Kidney epithelial cell (primary cell): ENCODE measurements around the gene DNAI1. TPM values are rescaled to one million over a fixed set of nuclear protein-coding genes. Genes with fewer than 3 reads are reported as not detected.

Source experiments
- DNase-seq: peaks from one replicate; pipeline ENCODE4 v3.0.0-alpha.2; 2010; ENCODE audit warnings: low read depth
- H3K27me3 ChIP-seq: 2 replicates; pipeline ENCODE4 v1.6.0; 2011; ENCODE audit warnings: low read length; ENCODE audit not compliant: control insufficient read depth, insufficient read depth
- H3K36me3 ChIP-seq: 2 replicates; pipeline ENCODE4 v1.5.1; 2011; ENCODE audit warnings: low read length; ENCODE audit not compliant: control insufficient read depth, insufficient read depth
- H3K4me3 ChIP-seq: 2 replicates; pipeline ENCODE4 v1.5.1; 2011; ENCODE audit warnings: low read depth, mild to moderate bottlenecking, control low read depth, low read length
- total RNA-seq: library from RNA; depleted of rRNA; stranded (reverse); fragments of >200 nt; gene quantifications from 2 replicates; pipeline ENCODE4 v1.2.3, GENCODE V29; 2015
- TF ChIP-seq, protein P1 (sequence below): IDR thresholded peaks from 2 replicates; pipeline ENCODE4 v1.5.1; 2011; ENCODE audit warnings: mild to moderate bottlenecking, moderate library complexity, low read length, control low read depth, inconsistent platforms; ENCODE audit not compliant: insufficient read depth, poor library complexity, severe bottlenecking

The DNAI1 gene
- total RNA-seq, 1 donor from 2014 or later: not detected

DNA sequence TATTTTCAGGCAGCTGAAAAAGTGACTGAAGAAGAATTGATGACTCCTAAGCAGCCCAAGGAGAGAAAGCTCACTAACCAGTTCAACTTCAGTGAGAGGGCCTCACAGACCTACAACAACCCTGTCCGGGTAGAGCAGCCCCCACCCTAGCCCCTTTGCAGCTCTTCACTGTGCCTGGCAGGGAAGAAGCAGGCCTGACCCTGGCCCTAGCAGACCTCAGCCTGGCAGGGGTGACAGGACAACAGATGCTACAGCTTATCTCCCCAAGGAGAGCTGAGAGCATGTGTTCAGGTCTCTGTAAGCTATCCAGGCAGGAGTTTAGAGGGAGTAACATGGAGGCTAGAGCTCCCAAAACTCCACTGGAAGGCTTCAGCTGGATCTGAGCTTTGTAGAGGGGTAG, 31.8 kb downstream of the DNAI1 start:
- H3K36me3 ChIP-seq: no peaks in the 10 kb centered on the region
- no peak overlapping the region for H3K4me3 ChIP-seq
- peaks cover 5% of the 10 kb centered on the region for H3K27me3 ChIP-seq
- TF ChIP-seq, protein P1, sequence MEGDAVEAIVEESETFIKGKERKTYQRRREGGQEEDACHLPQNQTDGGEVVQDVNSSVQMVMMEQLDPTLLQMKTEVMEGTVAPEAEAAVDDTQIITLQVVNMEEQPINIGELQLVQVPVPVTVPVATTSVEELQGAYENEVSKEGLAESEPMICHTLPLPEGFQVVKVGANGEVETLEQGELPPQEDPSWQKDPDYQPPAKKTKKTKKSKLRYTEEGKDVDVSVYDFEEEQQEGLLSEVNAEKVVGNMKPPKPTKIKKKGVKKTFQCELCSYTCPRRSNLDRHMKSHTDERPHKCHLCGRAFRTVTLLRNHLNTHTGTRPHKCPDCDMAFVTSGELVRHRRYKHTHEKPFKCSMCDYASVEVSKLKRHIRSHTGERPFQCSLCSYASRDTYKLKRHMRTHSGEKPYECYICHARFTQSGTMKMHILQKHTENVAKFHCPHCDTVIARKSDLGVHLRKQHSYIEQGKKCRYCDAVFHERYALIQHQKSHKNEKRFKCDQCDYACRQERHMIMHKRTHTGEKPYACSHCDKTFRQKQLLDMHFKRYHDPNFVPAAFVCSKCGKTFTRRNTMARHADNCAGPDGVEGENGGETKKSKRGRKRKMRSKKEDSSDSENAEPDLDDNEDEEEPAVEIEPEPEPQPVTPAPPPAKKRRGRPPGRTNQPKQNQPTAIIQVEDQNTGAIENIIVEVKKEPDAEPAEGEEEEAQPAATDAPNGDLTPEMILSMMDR: no peak
- DNase-seq: no peak

DNA sequence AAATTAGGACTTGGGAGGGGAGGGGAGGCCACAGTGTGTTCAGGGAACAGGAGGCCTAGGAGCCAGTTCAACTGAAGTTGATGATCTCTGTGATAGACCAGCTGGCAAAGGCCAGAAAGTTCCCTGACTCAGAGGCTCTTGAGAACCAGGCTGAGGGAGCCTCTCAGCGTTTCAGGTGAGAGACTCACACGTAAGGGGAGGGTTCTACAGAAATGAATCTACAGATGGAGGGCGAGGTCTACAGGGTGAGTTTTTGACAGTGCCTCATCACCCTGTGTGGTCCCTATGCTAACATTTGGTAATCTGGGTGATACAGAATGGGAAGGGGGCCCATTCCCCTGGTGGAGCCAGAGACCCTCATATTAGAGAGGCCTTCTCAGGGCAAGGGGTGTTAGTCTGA, 32.2 kb downstream of the DNAI1 start:
- TF ChIP-seq, protein P1: no peak
- no peak for DNase-seq
- Histone ChIP-seq H3K4me3 (no peak overlapping the region), H3K36me3 (no peaks in the 10 kb centered on the region), H3K27me3 (peaks cover 5% of the 10 kb centered on the region)

DNA sequence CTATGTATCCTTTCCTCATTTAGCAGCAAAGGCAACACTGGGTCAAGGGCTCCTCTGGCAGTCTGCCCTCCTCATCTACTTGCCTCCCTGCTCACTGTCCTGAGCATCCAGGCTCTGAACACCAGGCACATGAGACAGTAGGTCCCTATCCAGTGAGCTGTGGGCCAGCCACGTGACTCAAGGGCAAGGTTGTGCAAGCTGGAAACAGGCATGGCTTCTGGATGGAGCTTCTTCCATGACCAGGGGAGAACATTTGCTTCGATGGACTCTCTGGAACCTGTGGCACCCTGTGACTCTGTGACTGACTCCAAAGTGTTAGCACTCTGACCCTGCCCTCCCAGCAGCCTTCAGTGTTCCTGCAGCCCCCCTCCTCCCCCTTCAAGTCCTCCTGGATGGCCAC, 33.0 kb downstream of the DNAI1 start:
- Histone ChIP-seq H3K27me3 (peaks cover 5% of the 10 kb centered on the region), H3K4me3 (no peak overlapping the region), H3K36me3 (no peaks in the 10 kb centered on the region)
- DNase-seq: no peak
- TF ChIP-seq, protein P1: no peak

DNA sequence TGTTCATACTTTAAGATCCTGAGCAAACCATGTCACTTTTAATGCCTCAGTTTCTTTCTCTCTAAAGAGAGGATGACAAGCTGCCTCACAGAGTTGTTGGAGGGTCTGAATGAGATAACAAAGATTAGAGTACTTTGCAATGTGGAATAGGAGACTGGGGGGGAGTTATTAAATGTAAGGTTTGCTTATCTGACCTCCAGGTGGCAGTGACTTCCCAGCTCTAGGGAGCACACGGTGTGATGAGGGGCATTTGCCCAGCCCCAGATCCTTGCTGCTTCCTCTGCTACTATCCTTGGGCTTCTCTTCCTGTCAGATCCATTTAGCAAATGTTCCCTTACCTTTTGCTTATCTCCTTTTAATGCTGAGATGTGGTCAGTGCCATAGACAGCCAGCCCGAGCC, 33.4 kb downstream of the DNAI1 start:
- Histone ChIP-seq H3K36me3 (no peaks in the 10 kb centered on the region), H3K27me3 (peaks cover 5% of the 10 kb centered on the region), H3K4me3 (no peak overlapping the region)
- TF ChIP-seq, protein P1: no peak
- no peak for DNase-seq

DNA sequence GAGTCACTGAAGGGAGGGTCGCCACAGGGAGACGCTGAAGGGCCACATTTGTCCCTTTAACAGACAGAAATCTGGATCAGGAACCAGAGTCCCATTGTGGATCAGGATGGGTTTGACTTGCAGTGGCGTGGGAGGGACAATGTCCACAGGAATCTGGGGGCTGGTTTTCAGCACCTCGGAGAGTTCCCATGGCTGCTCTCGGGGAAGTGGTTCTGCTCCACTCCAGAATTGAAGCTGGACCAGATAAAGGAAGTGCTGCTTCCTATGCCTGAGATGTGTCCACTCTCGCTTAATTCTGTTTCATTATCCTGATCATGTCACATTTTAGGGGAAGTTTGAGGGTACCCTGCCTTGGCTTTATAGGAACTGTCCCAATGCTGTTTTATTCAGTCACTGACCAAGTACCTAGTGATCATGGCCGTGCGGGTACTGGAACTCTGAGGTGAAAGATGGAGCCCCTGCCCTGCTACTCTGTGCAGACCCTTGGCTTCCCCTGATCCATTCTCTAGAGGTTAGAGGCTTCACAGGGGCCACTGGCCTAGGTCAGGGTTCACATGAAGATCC, 35.4 kb downstream of the DNAI1 start:
- TF ChIP-seq, protein P1: no peak
- DNase-seq: peak; percentile 10
- peaks cover 9% of the 10 kb centered on the region for H3K27me3 ChIP-seq
- H3K4me3 ChIP-seq: no peak overlapping the region
- H3K36me3 ChIP-seq: no peaks in the 10 kb centered on the region

DNA sequence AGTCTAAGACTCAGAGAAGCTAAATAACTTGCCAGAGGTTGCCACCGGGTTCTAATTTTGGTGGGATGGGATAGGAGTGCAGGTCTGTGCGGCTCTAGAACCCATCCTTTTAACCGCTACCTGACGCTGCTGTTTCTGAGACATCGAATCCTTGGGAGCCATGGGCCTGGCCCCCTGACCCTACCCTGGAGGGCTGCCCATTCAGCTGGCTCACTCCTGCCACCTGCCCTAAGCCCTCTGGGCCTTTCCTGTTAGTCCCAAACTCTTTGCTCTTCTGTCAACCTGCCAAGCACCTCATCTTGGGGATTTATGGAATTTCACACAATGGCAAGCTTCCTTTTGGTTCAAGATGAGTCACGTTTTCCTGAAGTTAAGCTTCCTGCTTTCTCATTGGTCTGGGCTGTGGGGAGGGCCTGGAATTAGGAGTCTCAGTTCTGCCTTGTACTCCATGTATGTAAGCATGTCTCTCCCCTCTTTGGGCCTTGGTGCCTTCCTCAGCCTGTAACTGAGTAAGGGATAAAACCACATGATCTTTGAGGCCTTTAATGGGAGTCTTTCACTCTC, 37.6 kb downstream of the DNAI1 start:
- peaks cover 4% of the 10 kb centered on the region for H3K27me3 ChIP-seq
- H3K36me3 ChIP-seq: no peaks in the 10 kb centered on the region
- H3K4me3 ChIP-seq: no peak overlapping the region
- TF ChIP-seq, protein P1: no peak
- DNase-seq: no peak
